Activated CD4-positive, alpha-beta T cell treated with anti-CD3 and anti-CD28 coated beads, Interleukin-2, amount 10 ng/mL, durations not matched to agents 7 days and 5 days (primary cell): ENCODE data around the gene CAPN10. TPM values are rescaled to one million over a fixed set of nuclear protein-coding genes. Genes with fewer than 3 reads are reported as not detected.

Experiments used
- CTCF ChIA-PET: fragments of 350-600 bp; sonication (Branson Sonifier 250); formaldehyde crosslinking; loops from one replicate; lab custom pipeline; 2021; ENCODE audit warnings: antibody characterized with exemption; lab: Charles Lee
- POLR2A ChIA-PET: fragments of 350-600 bp; sonication (Branson Sonifier 250); formaldehyde crosslinking; loops from one replicate; lab custom pipeline; 2021; ENCODE audit warnings: antibody characterized with exemption; lab: Charles Lee
- DNase-seq: peaks from one replicate; pipeline ENCODE4 v3.0.0-alpha.2; 2020
- H3K27ac Mint-ChIP-seq: one replicate; pipeline ENCODE4 v1.8.0; 2021; ENCODE audit warnings: mild to moderate bottlenecking, moderate library complexity, mixed read lengths
- H3K27me3 Mint-ChIP-seq: one replicate; pipeline ENCODE4 v1.8.0; 2021; ENCODE audit warnings: mixed read lengths
- H3K36me3 Mint-ChIP-seq: one replicate; pipeline ENCODE4 v1.8.0; 2021; ENCODE audit warnings: low read depth, mixed read lengths
- H3K4me1 Mint-ChIP-seq: one replicate; pipeline ENCODE4 v1.8.0; 2021; ENCODE audit warnings: mixed read lengths
- H3K4me3 Mint-ChIP-seq: one replicate; pipeline ENCODE4 v1.8.0; 2021; ENCODE audit warnings: mild to moderate bottlenecking, moderate library complexity, mixed read lengths
- H3K9me3 Mint-ChIP-seq: one replicate; pipeline ENCODE4 v1.8.0; 2021; ENCODE audit warnings: mixed read lengths
- total RNA-seq, 2 experiments: library from RNA; stranded (reverse); gene quantifications; one replicate each; pipeline ENCODE4 v1.2.3, GENCODE V29; 2021

The CAPN10 gene
- total RNA-seq, 2 experiments from 2014 or later, result 40.5 to 58.6 TPM

- Mint-ChIP-seq H3K36me3 (peaks cover 50% of the 10 kb centered on the region), H3K27me3 (no peaks in the 10 kb centered on the region), H3K27ac (peak overlapping the region; percentile 99), H3K9me3 (no peaks in the 10 kb centered on the region), H3K4me1 (peaks cover 67% of the 10 kb centered on the region), H3K4me3 (peak overlapping the region; percentile 91)
- ChIA-PET CTCF (interaction anchor here (0.6 to 3.8 kb wide), 21 partner anchors 9 to 120 kb away, joined by 3 to 67 read pairs (median 5); partner anchors contain the start of genes CAPN10 and GPR35), POLR2A (interaction anchor here (0.6 to 1.4 kb wide), 4 partner anchors 10 to 78 kb away, joined by 3 to 11 read pairs (median 6); partner anchors contain the start of gene CAPN10)
- peak; percentile 97 for DNase-seq
Observed at GRCh38 chr2:240566203-240567136, 20.1 kb upstream of the CAPN10 start.

DNA sequence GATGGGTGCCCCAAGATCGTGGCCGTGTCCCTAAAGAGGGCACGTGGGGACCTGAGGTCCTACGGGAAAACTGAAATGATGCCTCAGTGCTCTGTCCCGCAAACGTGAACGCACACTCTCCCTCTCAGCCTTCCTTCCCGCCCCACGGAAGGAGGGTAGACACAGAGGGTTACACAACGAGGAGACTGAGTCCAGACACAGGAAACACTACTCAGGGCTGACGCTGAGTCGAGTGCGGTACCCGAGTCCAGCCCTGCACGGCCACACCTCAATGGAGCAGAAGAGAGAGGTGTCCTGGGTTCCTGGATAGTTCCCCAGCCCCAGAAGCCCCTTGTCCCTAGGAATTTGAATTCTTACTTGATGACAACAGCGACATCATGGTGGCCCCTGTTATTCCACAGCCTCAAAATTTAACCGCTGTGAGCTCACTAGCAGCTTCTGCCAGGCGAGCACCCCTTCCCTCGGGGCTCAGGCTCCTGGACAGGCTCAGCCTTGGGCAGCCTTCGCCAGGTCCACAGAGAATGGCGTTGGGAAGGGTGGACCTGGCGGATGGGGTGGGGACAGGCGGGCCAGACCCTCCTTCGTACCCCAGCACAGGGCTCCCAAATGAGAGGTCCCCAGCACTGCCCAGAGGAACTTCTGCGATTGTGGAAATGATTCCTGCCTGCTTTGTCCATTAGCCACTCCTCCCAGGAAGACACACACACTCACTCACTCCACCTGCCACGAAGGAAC, 19.2 kb upstream of the CAPN10 start:
- peak overlapping the region; percentile 99 for H3K27ac Mint-ChIP-seq
- peak overlapping the region; percentile 91 for H3K4me3 Mint-ChIP-seq
- no peaks in the 10 kb centered on the region for H3K9me3 Mint-ChIP-seq
- peak; percentile 47 for DNase-seq
- CTCF ChIA-PET, result interaction anchor here (0.6 to 3.8 kb wide), 10 partner anchors 10 to 94 kb away, joined by 3 to 67 read pairs (median 23); partner anchors contain the start of gene CAPN10
- peaks cover 64% of the 10 kb centered on the region for H3K4me1 Mint-ChIP-seq
- H3K27me3 Mint-ChIP-seq, result no peaks in the 10 kb centered on the region
- POLR2A ChIA-PET, result interaction anchor here (1.0 kb wide), 1 partner anchor 77 kb away, joined by 3 read pairs; no protein-coding TSS in a partner anchor
- H3K36me3 Mint-ChIP-seq, result peaks cover 48% of the 10 kb centered on the region

- Mint-ChIP-seq H3K4me1 (peaks cover 57% of the 10 kb centered on the region), H3K4me3 (peak within 1 kb of the TSS; percentile 91), H3K36me3 (peaks cover 40% of the 10 kb centered on the region), H3K27me3 (no peaks in the 10 kb centered on the region), H3K27ac (peak within 1 kb of the TSS; percentile 99), H3K9me3 (no peaks in the 10 kb centered on the region)
- CTCF ChIA-PET, result interaction anchor here (0.7 to 3.8 kb wide), 9 partner anchors 9 to 53 kb away, joined by 3 to 31 read pairs (median 5); partner anchors contain the start of gene CAPN10
- peak; percentile 61 for DNase-seq
- POLR2A ChIA-PET, result no interaction called here
Observed at GRCh38 chr2:240567872-240568677, 18.5 kb upstream of the CAPN10 start, which contains the start of gene RNPEPL1. TSS of gene RNPEPL1 (plus strand) at chr2:240568484. CDS start at chr2:240568587, 103 bp downstream.

DNA sequence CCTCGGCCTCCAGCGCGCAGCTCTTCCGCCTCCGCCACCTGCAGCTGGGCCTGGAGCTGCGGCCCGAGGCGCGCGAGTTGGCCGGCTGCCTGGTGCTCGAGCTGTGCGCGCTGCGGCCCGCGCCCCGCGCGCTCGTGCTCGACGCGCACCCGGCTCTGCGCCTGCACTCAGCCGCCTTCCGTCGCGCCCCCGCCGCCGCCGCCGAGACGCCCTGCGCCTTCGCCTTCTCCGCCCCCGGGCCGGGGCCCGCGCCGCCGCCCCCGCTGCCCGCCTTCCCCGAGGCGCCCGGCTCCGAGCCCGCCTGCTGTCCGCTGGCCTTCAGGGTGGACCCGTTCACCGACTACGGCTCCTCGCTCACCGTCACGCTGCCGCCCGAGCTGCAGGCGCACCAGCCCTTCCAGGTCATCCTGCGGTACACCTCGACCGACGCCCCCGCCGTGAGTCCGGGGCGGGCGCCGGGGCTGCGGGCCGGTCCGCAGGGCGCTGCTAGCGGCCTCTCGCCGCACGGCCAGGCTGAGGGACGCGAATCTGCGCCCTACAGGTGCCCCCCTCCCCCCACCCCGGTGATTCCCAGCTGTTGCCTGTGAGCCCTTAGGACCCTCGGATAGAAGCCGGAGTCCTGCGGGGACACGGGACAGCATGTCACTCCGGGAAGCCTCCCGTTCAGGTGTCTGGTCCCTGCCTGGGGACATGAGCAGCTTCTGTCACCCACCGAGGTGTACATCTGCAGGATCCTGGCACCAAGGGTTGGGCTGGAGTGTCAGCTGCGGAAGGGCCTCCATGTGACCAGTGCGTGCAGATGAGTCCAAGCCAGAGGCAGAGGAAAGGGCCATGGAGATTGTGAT, 17.6 kb upstream of the CAPN10 start:
- Mint-ChIP-seq H3K27me3 (no peaks in the 10 kb centered on the region), H3K27ac (peak overlapping the region; percentile 74), H3K9me3 (no peaks in the 10 kb centered on the region), H3K4me1 (peaks cover 48% of the 10 kb centered on the region), H3K36me3 (peaks cover 32% of the 10 kb centered on the region), H3K4me3 (peak overlapping the region; percentile 79)
- ChIA-PET CTCF (interaction anchor here (0.7 to 1.5 kb wide), 6 partner anchors 14 to 42 kb away, joined by 3 to 11 read pairs (median 4); partner anchors contain the start of gene CAPN10), POLR2A (no interaction called here)
- DNase-seq, result peak; percentile 43

- Mint-ChIP-seq H3K9me3 (no peaks in the 10 kb centered on the region), H3K27ac (peak overlapping the region; percentile 72), H3K36me3 (peaks cover 26% of the 10 kb centered on the region), H3K4me3 (peak overlapping the region; percentile 79), H3K27me3 (no peaks in the 10 kb centered on the region), H3K4me1 (peaks cover 42% of the 10 kb centered on the region)
- POLR2A ChIA-PET, result no interaction called here
- DNase-seq, result no peak
- CTCF ChIA-PET, result interaction anchor here (1.1 to 1.5 kb wide), 5 partner anchors 15 to 33 kb away, joined by 3 to 11 read pairs (median 4); partner anchors contain the start of gene CAPN10
Observed at GRCh38 chr2:240569523-240569997, 17.0 kb upstream of the CAPN10 start.

DNA sequence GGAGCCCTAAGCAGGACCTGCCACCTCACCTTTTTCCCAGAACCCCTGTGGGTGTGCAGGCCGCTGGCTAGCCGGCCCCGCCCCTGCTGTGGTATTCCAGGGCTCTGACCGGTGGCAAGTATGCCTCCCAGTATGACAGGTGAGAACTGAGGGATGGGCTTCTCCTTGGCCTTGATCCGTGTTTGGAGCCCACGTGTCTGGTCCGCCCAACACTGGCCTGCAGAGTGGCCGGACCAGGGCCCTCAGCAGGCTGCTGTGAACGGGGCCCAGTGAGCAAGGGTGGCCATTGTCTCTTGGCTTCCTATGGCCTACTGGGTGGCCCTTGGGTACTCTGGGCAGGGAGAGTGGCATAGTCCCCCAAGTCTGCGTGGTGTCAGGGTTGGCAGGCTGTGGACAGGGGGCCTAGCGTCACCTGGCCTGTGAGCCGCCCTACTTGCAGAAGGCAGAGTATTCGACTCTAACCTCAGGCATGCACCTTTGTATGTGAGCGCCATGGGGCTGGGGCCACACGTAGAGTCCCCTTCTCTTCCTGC, 16.5 kb upstream of the CAPN10 start:
- Mint-ChIP-seq H3K27me3 (no peaks in the 10 kb centered on the region), H3K4me3 (peak overlapping the region; percentile 79), H3K36me3 (peaks cover 22% of the 10 kb centered on the region), H3K4me1 (peaks cover 37% of the 10 kb centered on the region), H3K9me3 (no peaks in the 10 kb centered on the region), H3K27ac (peak overlapping the region; percentile 50)
- DNase-seq, result no peak
- POLR2A ChIA-PET, result no interaction called here
- CTCF ChIA-PET, result interaction anchor here (1.5 kb wide), 1 partner anchor 10 kb away, joined by 6 read pairs; no protein-coding TSS in a partner anchor

GRCh38 chr2:240570531-240571313, 15.8 kb upstream of the CAPN10 start:
- H3K9me3 Mint-ChIP-seq, result no peaks in the 10 kb centered on the region
- H3K27ac Mint-ChIP-seq, result peak overlapping the region; percentile 71
- peaks cover 20% of the 10 kb centered on the region for H3K36me3 Mint-ChIP-seq
- peak overlapping the region; percentile 79 for H3K4me3 Mint-ChIP-seq
- no peaks in the 10 kb centered on the region for H3K27me3 Mint-ChIP-seq
- peaks cover 31% of the 10 kb centered on the region for H3K4me1 Mint-ChIP-seq
- ChIA-PET POLR2A (no interaction called here), CTCF (interaction anchor here (1.5 kb wide), 1 partner anchor 10 kb away, joined by 6 read pairs; no protein-coding TSS in a partner anchor)
- no peak for DNase-seq

- DNase-seq, result no peak
- no peaks in the 10 kb centered on the region for H3K9me3 Mint-ChIP-seq
- peaks cover 20% of the 10 kb centered on the region for H3K36me3 Mint-ChIP-seq
- H3K27ac Mint-ChIP-seq, result peak overlapping the region; percentile 71
- peaks cover 31% of the 10 kb centered on the region for H3K4me1 Mint-ChIP-seq
- no peaks in the 10 kb centered on the region for H3K27me3 Mint-ChIP-seq
- no peak overlapping the region for H3K4me3 Mint-ChIP-seq
- POLR2A ChIA-PET, result no interaction called here
- CTCF ChIA-PET, result interaction anchor here (1.2 to 1.5 kb wide), 2 partner anchors 9 to 26 kb away, joined by 3 to 6 read pairs; no protein-coding TSS in a partner anchor
Observed at GRCh38 chr2:240571314-240571973, 15.1 kb upstream of the CAPN10 start.

DNA sequence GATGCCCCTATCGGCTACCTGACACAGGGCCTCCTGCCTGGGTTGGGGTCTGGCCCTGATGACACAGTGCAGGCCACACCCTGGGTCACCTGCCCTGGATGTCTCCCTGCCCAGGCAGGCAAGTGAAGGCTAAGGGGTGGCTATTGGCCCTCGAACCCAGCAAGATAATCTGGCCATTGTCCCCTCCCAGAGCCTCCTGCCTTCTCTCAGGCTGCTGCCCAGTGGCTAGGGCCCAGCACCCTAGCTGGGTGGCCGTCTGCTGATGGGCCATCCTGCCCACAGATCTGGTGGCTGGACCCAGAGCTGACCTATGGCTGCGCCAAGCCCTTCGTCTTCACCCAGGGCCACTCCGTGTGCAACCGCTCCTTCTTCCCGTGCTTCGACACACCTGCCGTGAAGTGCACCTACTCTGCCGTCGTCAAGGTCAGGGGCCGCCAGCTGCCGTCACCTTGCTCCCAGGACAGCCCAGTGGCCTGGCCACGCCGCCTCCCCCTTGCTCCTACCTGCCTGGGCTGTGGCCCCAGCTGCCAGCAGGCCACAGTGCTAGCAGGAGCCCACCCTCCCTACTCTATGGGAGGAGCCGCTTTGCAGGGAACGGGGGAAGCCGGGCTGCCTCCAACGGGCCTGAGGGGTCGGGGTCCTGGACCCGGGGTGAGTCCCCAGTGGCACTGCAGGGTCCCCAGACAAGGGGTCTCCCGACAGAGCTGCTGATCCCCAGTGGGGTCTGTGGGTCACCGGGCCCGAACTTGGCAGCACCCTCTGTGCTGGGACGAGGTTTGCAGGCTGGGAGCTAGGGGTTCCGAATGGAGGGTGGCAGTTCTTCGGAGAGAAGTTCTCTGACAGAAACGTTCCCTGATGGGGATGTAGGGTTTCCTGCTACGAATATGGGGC, 14.1 kb upstream of the CAPN10 start:
- Mint-ChIP-seq H3K9me3 (no peaks in the 10 kb centered on the region), H3K4me3 (no peak overlapping the region), H3K27me3 (no peaks in the 10 kb centered on the region), H3K4me1 (peaks cover 27% of the 10 kb centered on the region), H3K36me3 (peaks cover 23% of the 10 kb centered on the region), H3K27ac (no peak overlapping the region)
- CTCF ChIA-PET, result interaction anchor here (1.2 to 1.5 kb wide), 2 partner anchors 11 to 25 kb away, joined by 3 to 4 read pairs; no protein-coding TSS in a partner anchor
- POLR2A ChIA-PET, result no interaction called here
- DNase-seq, result no peak
